Hematopoietic multipotent progenitor cell treated with erythropoietin and hydrocortisone succinate and interleukin-3 and kit ligand, for 6 days (in vitro differentiated cells): ENCODE measurements around the gene KSR1.

Experiments
- DNase-seq: peaks from one replicate; pipeline ENCODE4 v3.0.0-alpha.2; 2015

The KSR1 gene

GRCh38 chr17:27597783-27598320 is 141.6 kb downstream of the KSR1 start:
- no peak for DNase-seq

GRCh38 chr17:27598337-27599050 is 142.2 kb downstream of the KSR1 start:
- peak; percentile 36 for DNase-seq

GRCh38 chr17:27600471-27600870 is 144.2 kb downstream of the KSR1 start:
- no peak for DNase-seq

GRCh38 chr17:27601069-27601974 is 145.1 kb downstream of the KSR1 start:
- peak; percentile 94 for DNase-seq

- no peak for DNase-seq
Observed at GRCh38 chr17:27601975-27602302, 145.7 kb downstream of the KSR1 start.

GRCh38 chr17:27602721-27603420 is 146.6 kb downstream of the KSR1 start:
- peak; percentile 95 for DNase-seq

GRCh38 chr17:27603421-27603770 is 147.1 kb downstream of the KSR1 start:
- no peak for DNase-seq

GRCh38 chr17:27603880-27604794 is 147.9 kb downstream of the KSR1 start:
- peak; percentile 73 for DNase-seq

GRCh38 chr17:27605409-27605808 is 149.2 kb downstream of the KSR1 start:
- no peak for DNase-seq

- DNase-seq = no peak
Observed at GRCh38 chr17:27607521-27608091, 151.4 kb downstream of the KSR1 start.

GRCh38 chr17:27608328-27609230 is 152.3 kb downstream of the KSR1 start:
- DNase-seq = no peak

- peak; percentile 81 for DNase-seq
Observed at GRCh38 chr17:27609611-27610303, 153.5 kb downstream of the KSR1 start.

GRCh38 chr17:27610304-27610677 is 154.0 kb downstream of the KSR1 start:
- DNase-seq = no peak

GRCh38 chr17:27612160-27612770 is 156.0 kb downstream of the KSR1 start:
- DNase-seq = no peak

GRCh38 chr17:27613433-27613832 is 157.2 kb downstream of the KSR1 start:
- peak; percentile 92 for DNase-seq

GRCh38 chr17:27615121-27615520 is 158.9 kb downstream of the KSR1 start:
- DNase-seq = no peak

- peak; percentile 41 for DNase-seq
Observed at GRCh38 chr17:27616414-27616813, 160.2 kb downstream of the KSR1 start.

- no peak for DNase-seq
Observed at GRCh38 chr17:27618417-27618816, 162.2 kb downstream of the KSR1 start.

GRCh38 chr17:27620721-27621120 is 164.5 kb downstream of the KSR1 start:
- no peak for DNase-seq

GRCh38 chr17:27621536-27621935 is 165.3 kb downstream of the KSR1 start:
- DNase-seq = no peak
